Measurements from ENCODE around the gene CTU2. TPM values are rescaled to one million over a fixed set of nuclear protein-coding genes. Genes with fewer than 3 reads are reported as not detected.

CTU2 gene
- total RNA-seq, 1 donor from 2014 or later, result 15.0 TPM

GRCh38 chr16:88730632-88731607 lies 24.6 kb downstream of the CTU2 start:
- no peak for DNase-seq (ENCODE audit: low spot score)

GRCh38 chr16:88731699-88732098 lies 25.4 kb downstream of the CTU2 start:
- no peak for DNase-seq (ENCODE audit: low spot score)

- no peak for DNase-seq (ENCODE audit: low spot score)
Observed at GRCh38 chr16:88732172-88732960, 26.1 kb downstream of the CTU2 start.

- DNase-seq (ENCODE audit: low spot score), result no peak
Observed at GRCh38 chr16:88732961-88733294, 26.6 kb downstream of the CTU2 start.

GRCh38 chr16:88733630-88734360 lies 27.5 kb downstream of the CTU2 start:
- no peak for DNase-seq (ENCODE audit: low spot score)

GRCh38 chr16:88734361-88734728 lies 28.0 kb downstream of the CTU2 start:
- DNase-seq (ENCODE audit: low spot score), result no peak

GRCh38 chr16:88735121-88735520 lies 28.8 kb downstream of the CTU2 start:
- DNase-seq (ENCODE audit: low spot score), result no peak

- DNase-seq (ENCODE audit: low spot score), result no peak
Observed at GRCh38 chr16:88735616-88736015, 29.3 kb downstream of the CTU2 start.

GRCh38 chr16:88736088-88736487 lies 29.8 kb downstream of the CTU2 start:
- no peak for DNase-seq (ENCODE audit: low spot score)

- DNase-seq (ENCODE audit: low spot score), result no peak
Observed at GRCh38 chr16:88736496-88736895, 30.2 kb downstream of the CTU2 start.

GRCh38 chr16:88737298-88738150 lies 31.2 kb downstream of the CTU2 start:
- DNase-seq (ENCODE audit: low spot score), result peak; percentile 67

GRCh38 chr16:88738151-88739084 lies 32.1 kb downstream of the CTU2 start:
- DNase-seq (ENCODE audit: low spot score), result no peak

GRCh38 chr16:88739139-88739976 lies 33.1 kb downstream of the CTU2 start:
- no peak for DNase-seq (ENCODE audit: low spot score)

- no peak for DNase-seq (ENCODE audit: low spot score)
Observed at GRCh38 chr16:88739977-88740726, 33.8 kb downstream of the CTU2 start.

GRCh38 chr16:88740727-88741055 lies 34.4 kb downstream of the CTU2 start:
- no peak for DNase-seq (ENCODE audit: low spot score)

- DNase-seq (ENCODE audit: low spot score), result no peak
Observed at GRCh38 chr16:88741368-88741767, 35.1 kb downstream of the CTU2 start.

GRCh38 chr16:88742896-88743605 lies 36.7 kb downstream of the CTU2 start:
- DNase-seq (ENCODE audit: low spot score), result no peak

Data from mucosa of gallbladder (tissue), 1 donor.